ENCODE results near the gene EHBP1.
A peak's percentile ranks its signal among the peaks of the same experiment; 100 is the strongest.
"Not testable (repeated sequence)": the region's sequence is repeated elsewhere in the genome, so short reads cannot be mapped to it uniquely, and the experiment has no call there.

EHBP1 gene

DNA sequence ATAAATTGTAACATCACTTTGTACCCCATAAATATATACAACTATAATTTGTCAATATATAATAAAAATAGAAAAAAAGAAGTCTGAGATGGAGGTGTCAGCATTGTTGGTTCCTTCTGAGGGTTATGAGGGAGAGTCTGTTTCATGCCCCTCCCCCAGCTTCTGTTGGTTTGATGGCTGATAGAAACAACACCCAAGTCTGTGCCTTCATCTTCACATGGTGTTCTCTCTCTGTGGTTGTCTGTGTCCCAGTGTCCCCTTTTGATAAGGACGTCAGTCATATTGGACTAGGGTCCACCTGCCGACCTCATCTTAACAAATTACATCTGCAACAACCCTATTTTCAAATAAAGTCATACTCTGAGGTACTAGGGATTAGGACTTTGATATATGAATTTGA, 20.3 kb upstream of the EHBP1 start:
- no peak for TF ChIP-seq POLR2A (IDR thresholded peaks at IDR 0.05; ENCODE audit: low read depth, low read length)
- no peak for FAIRE-seq

GRCh38 chr2:62686012-62686685, 19.4 kb upstream of the EHBP1 start:
- DNase-seq (ENCODE audit: insufficient read length, low spot score): no peak
- no peak for FAIRE-seq
- TF ChIP-seq POLR2A (IDR thresholded peaks at IDR 0.05; ENCODE audit: low read depth, low read length): no peak

More for the DNA sequence above, 20.3 kb upstream of the EHBP1 start:
- DNase-seq (ENCODE audit: insufficient read length, low spot score): no peak

DNA sequence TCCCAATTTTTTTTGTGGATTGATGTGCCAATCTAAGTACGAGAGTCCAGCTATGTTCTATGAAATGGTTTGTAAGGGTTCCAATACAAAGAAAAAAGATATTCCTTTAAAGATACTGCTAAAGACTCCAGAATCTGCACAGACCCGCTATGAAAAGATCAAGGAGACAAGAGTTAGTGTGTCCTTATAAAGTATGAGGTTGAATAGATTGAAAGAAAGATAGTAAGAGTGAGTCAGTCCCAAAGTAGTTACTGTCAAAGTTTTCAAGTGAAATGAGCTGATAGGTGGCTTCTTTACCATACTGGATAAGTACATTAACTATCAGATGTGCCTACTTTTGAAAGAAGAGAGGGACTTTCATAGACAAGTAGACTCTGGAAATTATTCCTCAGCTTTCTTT, 17.9 kb upstream of the EHBP1 start:
- no peak for TF ChIP-seq POLR2A (IDR thresholded peaks at IDR 0.05; ENCODE audit: low read depth, low read length)
- DNase-seq (ENCODE audit: insufficient read length, low spot score): no peak
- FAIRE-seq: peak; percentile 61

- no peak for FAIRE-seq
- no peak for TF ChIP-seq POLR2A (IDR thresholded peaks at IDR 0.05; ENCODE audit: low read depth, low read length)
- DNase-seq (ENCODE audit: insufficient read length, low spot score): no peak
Measured at GRCh38 chr2:62688771-62689170, 16.7 kb upstream of the EHBP1 start.

- FAIRE-seq (no peak), DNase-seq (ENCODE audit: insufficient read length, low spot score) (no peak)
- TF ChIP-seq POLR2A (IDR thresholded peaks at IDR 0.05; ENCODE audit: low read depth, low read length): no peak
Measured at GRCh38 chr2:62691186-62691585, 14.3 kb upstream of the EHBP1 start.

- no peak for TF ChIP-seq POLR2A (IDR thresholded peaks at IDR 0.05; ENCODE audit: low read depth, low read length)
- no peak for DNase-seq (ENCODE audit: insufficient read length, low spot score)
- no peak for FAIRE-seq
Measured at GRCh38 chr2:62692225-62692624, 13.3 kb upstream of the EHBP1 start.

- DNase-seq (ENCODE audit: insufficient read length, low spot score): no peak
- peak; percentile 11 for FAIRE-seq
- no peak for TF ChIP-seq POLR2A (IDR thresholded peaks at IDR 0.05; ENCODE audit: low read depth, low read length)
Measured at GRCh38 chr2:62698653-62699052, 6.9 kb upstream of the EHBP1 start.

DNA sequence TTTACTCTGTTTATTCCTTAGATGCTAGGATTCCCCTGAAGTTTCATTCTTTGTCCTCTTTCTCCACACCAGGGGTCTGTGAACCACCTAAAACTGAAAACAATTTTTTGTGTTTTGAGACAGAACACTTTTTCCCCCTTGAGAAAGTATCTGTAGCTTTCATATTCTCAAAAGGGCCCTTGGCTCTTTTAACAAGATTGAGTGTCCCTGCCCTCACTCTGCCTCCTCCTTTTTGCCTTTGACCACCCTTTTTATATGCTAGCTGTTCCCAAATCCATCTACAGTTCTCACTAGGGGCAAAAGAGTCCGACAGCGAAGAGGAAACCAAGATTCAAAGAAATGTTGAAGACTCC, 883 bp upstream of the EHBP1 start:
- TF ChIP-seq POLR2A (IDR thresholded peaks at IDR 0.05; ENCODE audit: low read depth, low read length): no peak
- FAIRE-seq: no peak
- DNase-seq (ENCODE audit: insufficient read length, low spot score): no peak

GRCh38 chr2:62705859-62706720, 577 bp downstream of the EHBP1 start:
- FAIRE-seq: no peak
- no peak for TF ChIP-seq POLR2A (IDR thresholded peaks at IDR 0.05; ENCODE audit: low read depth, low read length)
- DNase-seq (ENCODE audit: insufficient read length, low spot score): peak; percentile 26

GRCh38 chr2:62706721-62707521, 1.4 kb downstream of the EHBP1 start:
- FAIRE-seq: peak; percentile 66
- DNase-seq (ENCODE audit: insufficient read length, low spot score): no peak
- no peak for TF ChIP-seq POLR2A (IDR thresholded peaks at IDR 0.05; ENCODE audit: low read depth, low read length)

GRCh38 chr2:62708751-62709150, 3.2 kb downstream of the EHBP1 start:
- DNase-seq (ENCODE audit: insufficient read length, low spot score): no peak
- TF ChIP-seq POLR2A (IDR thresholded peaks at IDR 0.05; ENCODE audit: low read depth, low read length): no peak
- FAIRE-seq: no peak

DNA sequence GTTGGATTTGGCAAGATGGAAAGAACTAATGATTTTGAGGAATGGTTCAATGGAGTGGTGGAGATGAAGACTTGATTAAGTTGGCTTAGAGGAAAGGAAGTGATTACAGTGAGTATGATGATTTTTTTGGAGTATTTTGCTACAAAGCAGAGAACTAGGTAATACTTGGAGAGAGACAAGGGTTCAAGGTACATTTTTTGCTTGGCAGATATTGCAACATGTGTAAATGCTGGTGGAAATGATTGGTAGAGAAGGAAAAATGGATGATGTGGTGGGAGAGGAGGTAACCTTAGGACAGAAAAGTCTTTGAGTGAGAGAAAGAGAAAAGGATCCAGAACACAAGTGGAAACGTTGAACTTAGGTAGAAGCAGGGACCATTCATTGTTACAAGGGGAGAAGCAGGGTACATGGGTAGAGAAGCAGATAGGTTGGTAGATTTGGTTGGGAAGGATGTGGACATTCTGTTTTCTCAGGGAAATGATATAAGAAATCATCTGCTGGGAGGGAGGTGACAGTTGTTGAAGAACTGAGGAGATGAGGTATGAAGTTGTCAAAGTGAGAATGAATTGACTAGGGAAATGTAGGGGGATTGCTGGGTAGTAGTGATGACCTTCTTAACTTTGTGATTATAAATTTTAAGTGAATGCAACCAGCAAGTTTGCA, 6.5 kb downstream of the EHBP1 start:
- FAIRE-seq (peak; percentile 60), DNase-seq (ENCODE audit: insufficient read length, low spot score) (no peak)
- no peak for TF ChIP-seq POLR2A (IDR thresholded peaks at IDR 0.05; ENCODE audit: low read depth, low read length)

GRCh38 chr2:62713196-62713595, 7.7 kb downstream of the EHBP1 start:
- not testable (repeated sequence) for FAIRE-seq; DNase-seq (ENCODE audit: insufficient read length, low spot score)

DNA sequence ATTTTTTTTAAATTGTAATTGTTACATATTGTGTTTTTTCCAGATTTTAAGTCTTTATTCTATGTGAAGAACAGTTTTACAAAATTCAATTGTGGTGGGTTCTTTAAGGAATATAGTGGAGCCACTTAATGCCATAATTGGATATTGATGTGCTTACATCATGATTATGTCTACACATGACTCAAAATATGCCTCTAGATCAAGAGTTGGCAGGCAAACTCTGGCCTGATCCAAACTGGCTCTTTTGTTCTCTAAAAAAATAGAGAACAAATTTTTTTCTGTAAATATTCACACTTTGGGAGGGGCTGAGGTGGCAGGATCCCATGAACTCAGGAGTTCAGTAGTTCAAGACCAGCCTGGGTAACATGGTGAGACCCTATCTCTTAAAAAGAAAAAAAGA, 8.3 kb downstream of the EHBP1 start:
- FAIRE-seq: peak; percentile 66
- TF ChIP-seq POLR2A (IDR thresholded peaks at IDR 0.05; ENCODE audit: low read depth, low read length): no peak
- no peak for DNase-seq (ENCODE audit: insufficient read length, low spot score)

All from H54 (cell line).